Neural crest cell (in vitro differentiated cells): ENCODE measurements around the gene PGLYRP1. TPM values are rescaled to one million over a fixed set of nuclear protein-coding genes. Genes with fewer than 3 reads are reported as not detected.
A peak's percentile ranks its signal among the peaks of the same experiment; 100 is the strongest.

Experiments
- DNase-seq: peaks from one replicate; pipeline ENCODE4 v3.0.0; 2021; ENCODE audit warnings: low read depth, mixed read lengths, low spot score
- H3K27ac Mint-ChIP-seq: one replicate; pipeline ENCODE4 v1.8.0; 2021; ENCODE audit warnings: mild to moderate bottlenecking, mixed read lengths; ENCODE audit not compliant: unreplicated experiment
- H3K27me3 Mint-ChIP-seq: 2 replicates; pipeline ENCODE4 v1.8.0; 2021; ENCODE audit warnings: low read depth, mild to moderate bottlenecking, mixed read lengths
- H3K36me3 Mint-ChIP-seq: 2 replicates; pipeline ENCODE4 v1.8.0; 2021; ENCODE audit warnings: low read depth, mild to moderate bottlenecking, mixed read lengths
- H3K4me1 Mint-ChIP-seq: 2 replicates; pipeline ENCODE4 v1.8.0; 2021; ENCODE audit warnings: mixed read lengths
- H3K4me3 Mint-ChIP-seq: one replicate; pipeline ENCODE4 v1.8.0; 2021; ENCODE audit warnings: mild to moderate bottlenecking, mixed read lengths
- H3K9me3 Mint-ChIP-seq: 2 replicates; pipeline ENCODE4 v1.8.0; 2021; ENCODE audit warnings: mixed read lengths
- total RNA-seq: library from RNA; stranded (reverse); gene quantifications from 2 replicates; pipeline ENCODE4 v1.2.1, GENCODE V29; 2021
- TF ChIP-seq, protein P1 (sequence below): fragments of 200-600 bp; sonication (generic); conservative IDR thresholded peaks from 2 replicates; pipeline ENCODE4 v1.5.0; 2021; ENCODE audit warnings: antibody characterized with exemption, mild to moderate bottlenecking

The PGLYRP1 gene
- total RNA-seq, 1 donor from 2014 or later, result not detected

- no peaks in the 10 kb centered on the region for H3K9me3 Mint-ChIP-seq
- H3K27me3 Mint-ChIP-seq, result peaks cover 42% of the 10 kb centered on the region
- no peak for DNase-seq
- H3K4me1 Mint-ChIP-seq, result peaks cover 20% of the 10 kb centered on the region
- no peak overlapping the region for H3K4me3 Mint-ChIP-seq
- no peak overlapping the region for H3K27ac Mint-ChIP-seq
- TF ChIP-seq, protein P1, sequence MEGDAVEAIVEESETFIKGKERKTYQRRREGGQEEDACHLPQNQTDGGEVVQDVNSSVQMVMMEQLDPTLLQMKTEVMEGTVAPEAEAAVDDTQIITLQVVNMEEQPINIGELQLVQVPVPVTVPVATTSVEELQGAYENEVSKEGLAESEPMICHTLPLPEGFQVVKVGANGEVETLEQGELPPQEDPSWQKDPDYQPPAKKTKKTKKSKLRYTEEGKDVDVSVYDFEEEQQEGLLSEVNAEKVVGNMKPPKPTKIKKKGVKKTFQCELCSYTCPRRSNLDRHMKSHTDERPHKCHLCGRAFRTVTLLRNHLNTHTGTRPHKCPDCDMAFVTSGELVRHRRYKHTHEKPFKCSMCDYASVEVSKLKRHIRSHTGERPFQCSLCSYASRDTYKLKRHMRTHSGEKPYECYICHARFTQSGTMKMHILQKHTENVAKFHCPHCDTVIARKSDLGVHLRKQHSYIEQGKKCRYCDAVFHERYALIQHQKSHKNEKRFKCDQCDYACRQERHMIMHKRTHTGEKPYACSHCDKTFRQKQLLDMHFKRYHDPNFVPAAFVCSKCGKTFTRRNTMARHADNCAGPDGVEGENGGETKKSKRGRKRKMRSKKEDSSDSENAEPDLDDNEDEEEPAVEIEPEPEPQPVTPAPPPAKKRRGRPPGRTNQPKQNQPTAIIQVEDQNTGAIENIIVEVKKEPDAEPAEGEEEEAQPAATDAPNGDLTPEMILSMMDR, result no peak
- no peaks in the 10 kb centered on the region for H3K36me3 Mint-ChIP-seq
Measured at GRCh38 chr19:46017874-46018675, 4.8 kb downstream of the PGLYRP1 start.

DNA sequence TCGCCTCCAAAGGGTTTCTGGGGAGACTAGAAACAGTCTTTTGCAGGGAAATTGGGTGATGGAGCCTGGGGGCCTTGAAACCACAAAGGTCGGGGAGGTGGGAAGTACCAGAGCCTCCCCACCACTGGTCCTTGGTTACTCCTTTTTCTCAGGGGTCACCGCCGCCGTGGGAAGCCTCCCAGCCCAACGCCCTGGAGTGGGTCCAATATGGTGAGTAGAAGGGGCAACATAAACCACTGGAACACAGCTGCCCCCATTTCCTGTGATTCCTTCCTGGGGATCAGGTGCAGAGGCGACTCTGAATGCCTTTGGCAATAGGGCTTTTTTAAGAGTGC is 5.8 kb downstream of the PGLYRP1 start:
- no peaks in the 10 kb centered on the region for H3K36me3 Mint-ChIP-seq
- TF ChIP-seq, protein P1, result peak; percentile 4
- peak overlapping the region; percentile 38 for H3K4me3 Mint-ChIP-seq
- peaks cover 51% of the 10 kb centered on the region for H3K27me3 Mint-ChIP-seq
- no peak for DNase-seq
- H3K4me1 Mint-ChIP-seq, result peaks cover 20% of the 10 kb centered on the region
- H3K27ac Mint-ChIP-seq, result no peak overlapping the region
- no peaks in the 10 kb centered on the region for H3K9me3 Mint-ChIP-seq

DNA sequence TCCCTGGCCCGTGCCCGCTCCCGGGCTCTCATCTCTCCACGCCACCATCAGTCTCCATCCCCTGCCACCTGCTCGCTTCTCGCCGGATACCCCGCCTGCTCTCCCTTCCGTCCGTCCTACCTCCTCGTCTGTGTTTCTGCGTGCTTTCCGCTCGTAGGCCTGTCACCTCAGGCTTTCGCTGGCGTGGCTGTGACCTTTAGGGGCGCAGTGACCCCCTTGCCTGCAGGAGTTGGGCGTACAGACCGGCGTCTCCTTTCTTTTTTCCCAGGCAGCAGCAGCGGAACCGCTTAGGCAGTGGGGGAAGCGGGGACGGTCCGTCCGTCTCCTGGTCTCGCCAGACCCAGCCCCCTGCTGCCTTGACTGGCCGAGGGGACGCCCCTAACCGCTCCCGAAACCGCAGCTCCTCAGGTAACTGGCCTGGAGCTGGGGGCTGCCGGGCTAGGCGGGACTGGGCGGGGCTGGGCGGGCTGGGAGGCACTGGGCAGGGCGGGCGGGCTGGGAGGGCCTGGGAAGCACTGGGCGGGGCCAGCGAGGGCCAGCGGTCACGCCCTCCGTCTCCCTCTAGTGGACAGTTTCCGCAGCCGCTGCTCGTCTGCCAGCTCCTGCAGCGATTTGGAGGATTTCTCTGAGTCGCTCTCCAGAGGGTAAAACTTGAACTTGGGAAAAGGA is 6.3 kb downstream of the PGLYRP1 start:
- Mint-ChIP-seq H3K27ac (no peak overlapping the region), H3K36me3 (no peaks in the 10 kb centered on the region), H3K27me3 (peaks cover 51% of the 10 kb centered on the region), H3K9me3 (no peaks in the 10 kb centered on the region), H3K4me1 (peaks cover 20% of the 10 kb centered on the region), H3K4me3 (peak overlapping the region; percentile 77)
- TF ChIP-seq, protein P1, result peak; percentile 85
- peak; percentile 86 for DNase-seq

- Mint-ChIP-seq H3K9me3 (no peaks in the 10 kb centered on the region), H3K36me3 (no peaks in the 10 kb centered on the region), H3K27me3 (peaks cover 48% of the 10 kb centered on the region), H3K27ac (no peak overlapping the region), H3K4me1 (peaks cover 20% of the 10 kb centered on the region), H3K4me3 (peak overlapping the region; percentile 77)
- TF ChIP-seq, protein P1, result no peak
- no peak for DNase-seq
Measured at GRCh38 chr19:46015687-46016425, 7.0 kb downstream of the PGLYRP1 start.

- peak; percentile 53 for DNase-seq
- no peaks in the 10 kb centered on the region for H3K36me3 Mint-ChIP-seq
- TF ChIP-seq, protein P1, result peak; percentile 11
- H3K27me3 Mint-ChIP-seq, result peaks cover 47% of the 10 kb centered on the region
- peak overlapping the region; percentile 74 for H3K4me3 Mint-ChIP-seq
- no peaks in the 10 kb centered on the region for H3K9me3 Mint-ChIP-seq
- no peak overlapping the region for H3K27ac Mint-ChIP-seq
- peaks cover 20% of the 10 kb centered on the region for H3K4me1 Mint-ChIP-seq
Measured at GRCh38 chr19:46014941-46015686, 7.7 kb downstream of the PGLYRP1 start.
